ENCODE measurements around the gene ACSBG1.

ACSBG1 gene

GRCh38 chr15:78201281-78202190, 32.8 kb downstream of the ACSBG1 start:
- no peak for DNase-seq

- no peak for DNase-seq
Measured at GRCh38 chr15:78200276-78200930, 34.0 kb downstream of the ACSBG1 start.

DNA sequence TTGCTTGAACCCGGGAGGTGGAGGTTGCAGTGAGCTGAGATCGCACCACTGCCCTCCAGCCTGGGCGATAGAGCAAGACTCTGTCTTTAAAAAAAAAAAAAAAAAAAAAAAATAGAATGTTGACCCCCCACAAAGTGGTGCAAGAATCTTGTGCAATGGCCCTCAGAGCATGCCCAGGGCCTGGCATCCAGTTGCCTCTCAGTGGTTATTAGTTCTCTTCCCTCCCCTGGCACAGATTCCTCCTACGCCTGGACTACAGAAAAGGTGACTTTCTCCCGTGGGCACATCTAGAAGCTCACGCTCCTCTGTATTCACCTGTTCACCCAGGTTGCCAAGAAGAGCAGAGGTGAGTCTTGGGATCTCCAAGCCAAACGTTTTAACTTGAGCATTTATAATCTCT, 36.7 kb downstream of the ACSBG1 start:
- no peak for DNase-seq

DNA sequence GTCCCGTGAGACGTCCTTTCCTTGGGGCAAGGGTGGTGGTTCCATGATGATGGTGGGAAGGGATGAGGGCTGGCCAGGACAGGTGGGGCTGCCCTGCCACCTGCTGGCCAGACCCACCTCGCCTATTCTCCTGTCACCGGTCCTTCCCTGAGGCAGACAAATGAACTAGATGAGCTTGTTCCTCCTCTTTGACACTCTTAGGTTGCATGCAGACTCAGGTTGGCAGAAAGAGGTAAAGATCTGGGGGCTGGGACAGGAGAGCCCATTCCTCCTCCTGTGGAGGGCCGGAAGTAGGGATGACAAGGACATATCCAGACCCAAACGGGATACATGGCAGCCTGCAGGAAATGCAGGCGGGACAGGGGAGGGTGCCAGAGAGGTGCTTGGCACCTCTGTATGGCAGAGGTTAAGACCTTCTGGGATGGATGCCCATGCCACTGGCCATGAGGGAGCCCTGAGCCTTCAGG, 38.6 kb downstream of the ACSBG1 start:
- peak; percentile 48 for DNase-seq

DNA sequence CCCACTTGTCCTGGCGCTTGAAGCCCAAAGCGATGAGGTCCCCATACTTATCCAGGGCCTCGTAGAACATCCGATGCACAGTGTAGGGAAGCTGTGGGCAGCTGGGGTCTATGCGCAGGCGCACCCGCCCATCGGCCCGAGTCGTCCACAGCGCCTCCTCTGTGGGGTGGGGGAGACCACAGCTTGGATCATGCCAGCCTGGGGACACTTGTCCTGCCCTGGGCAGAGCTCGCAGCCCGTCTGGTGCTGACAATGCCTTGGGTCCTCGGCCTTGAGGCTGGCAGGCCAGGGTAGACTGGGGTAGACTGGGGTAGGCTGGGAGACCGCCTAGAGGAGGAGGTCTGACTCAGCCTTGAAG, 39.8 kb downstream of the ACSBG1 start:
- DNase-seq: peak; percentile 23

DNA sequence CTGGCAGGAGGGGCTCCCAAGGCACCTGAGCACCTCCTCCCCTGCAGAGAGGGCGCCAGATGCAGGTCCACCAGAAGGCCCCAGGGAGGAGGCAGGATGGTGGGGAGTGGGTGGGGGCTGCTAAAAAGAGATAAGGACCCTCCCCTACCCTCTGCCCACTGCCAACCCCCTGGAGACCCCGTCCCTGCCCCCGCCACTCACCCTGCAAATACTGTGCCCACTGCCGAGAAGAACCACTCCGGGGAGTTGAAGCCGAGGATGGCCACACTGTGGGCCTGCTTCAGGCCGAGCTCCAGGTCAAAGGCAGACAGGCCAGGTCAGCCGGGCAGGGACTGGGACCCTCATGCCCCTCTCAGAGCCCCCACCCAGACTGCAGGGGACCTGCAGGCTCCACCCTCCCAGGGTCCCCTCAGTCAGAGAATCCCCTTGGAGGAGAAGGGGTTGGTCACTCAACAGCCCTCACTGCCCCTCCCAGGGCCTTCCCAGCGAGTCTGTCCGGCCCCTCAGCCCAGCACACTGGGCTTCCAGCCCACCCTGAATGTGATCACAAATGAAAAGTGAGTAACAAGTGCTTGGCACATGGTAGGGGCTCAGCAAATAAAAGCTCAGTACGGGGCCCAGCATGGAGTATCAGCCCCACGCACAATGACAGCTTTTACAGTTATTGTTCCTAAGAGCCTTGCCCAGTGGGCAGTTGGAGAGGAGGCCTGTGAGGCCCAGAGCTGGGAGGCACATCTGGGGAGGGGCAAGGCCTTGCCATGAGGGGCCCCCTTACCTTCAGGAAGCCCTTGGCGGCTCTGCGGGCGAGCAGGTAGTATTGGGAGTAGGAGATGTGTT, 40.4 kb downstream of the ACSBG1 start:
- no peak for DNase-seq

GRCh38 chr15:78192826-78193594, 41.4 kb downstream of the ACSBG1 start:
- no peak for DNase-seq

- DNase-seq: no peak
Measured at GRCh38 chr15:78182821-78183220, 51.5 kb downstream of the ACSBG1 start.

DNA sequence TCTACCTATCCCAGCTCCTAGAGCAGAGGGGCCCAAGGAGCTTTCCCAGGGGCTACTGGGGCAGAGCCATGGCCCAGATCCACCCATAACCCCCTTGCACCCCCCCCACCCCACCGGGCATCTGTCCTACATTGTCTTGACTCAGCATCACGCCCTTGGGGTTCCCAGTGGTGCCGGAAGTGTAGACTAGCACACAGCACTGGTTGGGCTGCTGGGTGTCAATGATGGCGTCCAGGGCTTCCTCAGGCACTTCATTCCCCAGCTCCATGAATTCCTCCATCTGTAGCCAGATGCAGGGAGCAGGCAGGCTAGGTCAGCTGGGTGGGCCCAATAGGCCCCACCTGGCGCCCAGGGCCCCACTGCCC, 52.0 kb downstream of the ACSBG1 start:
- DNase-seq: no peak

DNA sequence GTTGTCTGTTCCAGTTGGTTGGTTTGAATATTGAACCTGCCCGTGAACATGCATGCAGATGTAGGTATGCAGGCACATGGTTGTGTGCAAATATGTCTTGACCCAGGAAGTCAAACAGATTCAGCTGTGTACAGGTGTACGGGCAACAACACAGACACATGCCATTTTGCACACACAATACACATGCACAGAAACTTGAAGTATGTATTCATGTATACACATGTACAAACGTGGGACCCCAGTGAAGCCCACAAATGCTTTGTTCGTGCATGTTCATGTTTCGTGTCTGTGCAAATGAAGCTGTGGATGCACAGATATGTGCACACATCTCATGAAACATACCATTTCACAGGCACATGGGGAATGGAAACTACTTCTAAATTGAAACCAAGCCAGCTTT, 54.5 kb downstream of the ACSBG1 start:
- DNase-seq: no peak

DNA sequence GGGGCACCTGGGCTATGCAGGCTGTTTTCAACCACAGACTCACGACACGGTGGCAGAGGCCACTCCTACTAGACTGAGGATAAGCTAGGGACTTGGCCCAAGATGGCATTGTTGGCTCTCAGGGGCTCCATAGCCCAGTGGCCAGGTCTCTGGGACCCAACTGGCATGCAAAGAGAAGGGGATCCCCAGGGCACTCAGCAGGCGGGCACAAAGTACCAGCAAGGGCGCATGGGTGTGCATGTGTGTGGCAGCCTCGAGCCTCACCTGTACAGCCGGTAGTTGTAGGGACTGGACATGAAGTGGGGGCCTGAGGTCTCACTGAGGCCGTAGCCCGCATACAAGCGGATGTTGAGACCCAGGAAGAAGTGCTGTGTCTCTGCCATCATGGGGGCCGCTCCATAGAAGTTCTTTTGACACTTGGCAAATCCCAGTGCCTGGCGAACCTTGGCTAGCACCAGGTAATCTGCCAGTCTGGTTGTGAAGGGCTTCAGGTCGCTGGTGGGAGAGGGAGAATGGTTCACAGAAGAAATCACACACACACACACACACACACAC, 55.0 kb downstream of the ACSBG1 start:
- DNase-seq: no peak

DNA sequence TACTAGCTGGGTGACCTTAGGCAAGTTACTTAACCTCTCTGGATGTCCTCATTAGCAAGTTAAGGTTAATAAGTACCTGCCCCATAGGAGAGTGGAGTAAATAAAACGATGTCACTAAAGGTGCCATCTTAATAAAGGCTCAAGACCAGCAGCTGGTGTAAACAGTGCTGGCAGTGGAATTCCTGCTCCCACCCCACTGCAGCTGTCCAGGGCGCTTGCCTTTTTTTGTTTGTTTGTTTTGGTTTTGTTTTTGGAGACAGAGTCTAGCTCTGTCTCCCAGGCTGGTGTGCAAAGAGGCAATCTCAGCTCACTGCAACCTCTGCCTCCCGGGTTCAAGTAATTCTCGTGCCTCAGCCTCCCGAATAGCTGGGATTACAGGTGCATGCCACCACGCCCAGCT, 56.3 kb downstream of the ACSBG1 start:
- no peak for DNase-seq

DNA sequence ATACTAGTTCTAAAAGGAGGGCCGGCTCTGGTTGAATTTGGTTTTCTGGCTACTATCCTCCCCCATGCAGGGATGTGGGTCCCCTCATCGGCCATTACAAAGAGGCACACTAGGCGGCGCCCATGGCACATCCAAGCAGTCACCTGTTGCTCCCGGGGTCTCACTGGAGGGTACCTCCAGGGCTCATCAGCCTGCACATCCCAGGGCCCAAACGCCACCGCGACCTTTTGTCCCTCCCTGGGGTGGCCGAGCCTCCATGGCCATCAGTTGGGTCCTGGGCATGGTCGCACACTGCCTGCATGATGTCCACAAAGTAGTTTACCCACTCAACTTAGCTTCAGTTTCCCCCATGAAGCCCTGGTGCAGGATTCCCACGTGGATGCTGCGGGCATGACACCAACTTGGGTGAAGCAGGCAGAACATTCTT, 56.9 kb downstream of the ACSBG1 start:
- DNase-seq: peak; percentile 46

DNA sequence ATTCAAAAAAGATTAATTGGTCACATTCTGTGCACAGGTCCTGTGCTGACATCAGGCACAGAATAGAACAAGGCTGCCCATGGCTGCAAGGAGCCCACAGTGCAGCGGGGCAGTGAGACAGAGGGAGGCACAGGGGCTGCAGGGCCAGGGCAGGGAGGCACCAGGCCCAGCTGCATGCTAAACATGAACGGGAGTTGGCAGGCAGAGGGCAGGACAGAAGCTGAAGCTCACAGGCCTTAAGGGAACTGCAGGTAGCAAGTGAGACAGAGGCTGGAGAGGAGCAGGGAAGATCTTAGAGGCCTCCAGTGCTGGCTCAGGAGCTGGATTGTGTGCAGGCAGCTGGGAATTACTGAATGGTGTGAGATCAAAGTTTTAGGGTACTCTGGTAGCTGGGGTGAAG, 59.0 kb downstream of the ACSBG1 start:
- peak; percentile 16 for DNase-seq

DNA sequence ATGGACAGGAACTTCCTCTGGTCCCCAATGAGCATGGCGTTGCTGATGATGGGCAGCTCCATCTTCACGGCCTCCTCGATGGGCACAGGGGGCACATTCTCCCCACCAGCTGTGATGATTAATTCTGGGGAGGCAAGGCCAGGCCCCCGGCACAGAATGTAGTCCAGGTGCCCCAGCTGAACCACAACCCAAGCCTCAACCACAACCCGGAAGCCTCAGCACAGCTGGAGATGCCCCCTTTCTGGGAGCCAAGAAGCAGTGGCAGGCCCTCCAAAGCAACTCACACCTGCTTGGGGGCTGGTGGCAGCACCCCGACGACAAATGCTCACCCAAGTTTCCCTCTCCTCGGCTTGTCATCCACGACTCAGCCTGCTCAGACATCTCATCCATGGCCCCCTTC, 60.0 kb downstream of the ACSBG1 start:
- DNase-seq: no peak

DNA sequence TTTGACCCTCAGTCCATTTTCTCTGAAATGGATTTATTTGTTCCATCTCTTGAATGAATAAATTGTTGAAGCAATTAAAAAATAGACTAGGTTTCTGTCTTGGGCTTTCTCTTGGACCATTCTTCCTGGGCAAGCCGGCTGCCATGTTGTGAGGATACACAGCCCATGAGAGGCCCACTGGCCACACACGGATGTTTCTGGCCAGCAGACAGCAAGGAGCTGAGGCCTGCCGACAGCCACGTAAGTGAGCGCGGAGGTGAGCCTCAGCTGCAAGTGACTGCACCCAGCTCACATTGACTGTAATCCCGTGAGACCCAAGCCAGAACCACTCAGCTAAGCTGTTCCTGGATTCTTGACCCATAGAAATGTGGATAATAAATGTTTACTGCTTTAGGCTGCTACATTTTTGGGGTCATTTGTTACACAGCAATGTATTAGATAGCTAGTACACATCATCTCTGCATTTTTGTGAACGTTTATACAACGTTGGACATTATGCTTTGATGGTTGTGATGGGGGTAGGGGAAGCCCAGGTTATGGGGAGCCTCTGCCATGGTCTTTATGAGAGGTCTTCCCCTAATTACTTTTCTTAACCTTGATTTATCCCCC, 62.4 kb downstream of the ACSBG1 start:
- DNase-seq: no peak

- DNase-seq: no peak
Measured at GRCh38 chr15:78170848-78171773, 63.3 kb downstream of the ACSBG1 start.

DNA sequence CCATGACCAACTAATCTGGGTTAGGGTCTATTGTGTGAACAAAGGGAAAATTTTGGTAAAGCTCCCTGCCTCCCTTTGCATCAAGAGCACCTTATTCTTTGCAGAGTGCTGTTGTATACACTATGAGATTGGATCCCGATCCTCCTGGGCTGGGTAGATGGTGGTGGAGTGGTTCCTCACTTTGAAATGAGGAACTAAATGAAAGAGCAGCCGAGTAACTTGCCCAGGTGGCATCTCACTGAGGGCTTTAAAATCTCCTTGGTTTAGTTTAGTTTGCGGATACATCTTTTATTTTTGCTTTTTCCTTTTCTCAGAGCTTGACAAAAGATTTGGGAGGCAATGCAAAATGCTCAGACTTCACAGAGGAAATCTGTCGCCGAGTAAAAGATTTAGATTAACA, 65.8 kb downstream of the ACSBG1 start:
- DNase-seq: no peak

GRCh38 chr15:78167227-78167888, 67.0 kb downstream of the ACSBG1 start:
- no peak for DNase-seq

- no peak for DNase-seq
Measured at GRCh38 chr15:78164010-78164409, 70.4 kb downstream of the ACSBG1 start.
